Spinal cord (tissue), 10 donors: ENCODE results near the gene RASSF5. TPM values are rescaled to one million over a fixed set of nuclear protein-coding genes. Genes with fewer than 3 reads are reported as not detected.

Experiments used
- DNase-seq, 6 donors: peaks; one replicate each; pipeline versions ENCODE4 v3.0.0 to v3.0.0-alpha.2; 2013 to 2015; ENCODE audit warnings: low spot score in 6 of 6, low read depth in 4 of 6
- H3K27ac ChIP-seq: one replicate; pipeline ENCODE4 v1.5.1; 2013; ENCODE audit warnings: low read depth, low read length, control low read depth
- H3K27me3 ChIP-seq: one replicate; pipeline ENCODE4 v1.6.1; 2013; ENCODE audit warnings: low read length; ENCODE audit not compliant: control insufficient read depth, insufficient read depth
- H3K36me3 ChIP-seq: one replicate; pipeline ENCODE4 v1.6.1; 2013; ENCODE audit warnings: low read length; ENCODE audit not compliant: control insufficient read depth, insufficient read depth
- H3K4me1 ChIP-seq: one replicate; pipeline ENCODE4 v1.6.1; 2013; ENCODE audit warnings: low read length; ENCODE audit not compliant: control insufficient read depth, insufficient read depth
- H3K4me3 ChIP-seq: one replicate; pipeline ENCODE4 v1.5.1; 2013; ENCODE audit warnings: low read depth, low read length, control low read depth
- H3K9me3 ChIP-seq: one replicate; pipeline ENCODE4 v1.6.1; 2013; ENCODE audit warnings: low read length; ENCODE audit not compliant: control insufficient read depth, insufficient read depth
- WGBS: methylation state at CpG from one replicate; pipeline ENCODE4 v1.1.5; 2013; ENCODE audit warnings: missing lambda C conversion rate; ENCODE audit not compliant: insufficient coverage; 5-methylcytosine and 5-hydroxymethylcytosine counted together
- polyA plus RNA-seq, 2 donors: library from polyadenylated mRNA; unstranded; fragments of 120-200 nt; gene quantifications; one replicate each; pipeline ENCODE4 v1.2.1, GENCODE V29; 2013; ENCODE audit not compliant: insufficient read length in 2 of 2
- total RNA-seq, 2 donors: library from RNA; depleted of rRNA in 1 of 2; stranded (reverse); fragments of 120-200 nt in 1 of 2; fragments of >200 nt in 1 of 2; gene quantifications; one replicate each; pipeline versions ENCODE4 v1.2.3 to v1.2.4, GENCODE V29; 2013 to 2014
- donor health status: healthy.

RASSF5 gene
- total and polyA plus RNA-seq, 4 donors: 3.2 to 13.7 (median 9.8) TPM

DNA sequence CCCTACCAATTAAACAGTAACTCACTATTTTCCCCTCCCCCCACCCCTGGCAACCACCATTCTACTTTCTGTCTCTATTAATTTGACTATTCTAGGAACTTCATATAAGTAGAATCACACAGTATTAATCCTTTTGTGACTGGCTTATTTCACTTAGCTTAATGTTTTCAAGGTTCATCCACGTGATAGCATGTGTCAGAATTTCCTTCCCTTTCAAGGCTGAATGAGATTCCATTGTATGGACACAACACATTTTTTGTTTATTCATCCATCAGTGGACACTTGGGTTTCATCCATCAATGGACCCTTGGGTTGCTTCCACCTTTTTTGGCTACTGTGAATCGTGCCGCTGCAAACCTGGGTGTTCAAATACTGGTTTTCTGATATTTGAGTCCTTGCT is 63.2 kb downstream of the RASSF5 start:
- WGBS: 100% methylated on average over 1 of the region's 3 CpGs
- Histone ChIP-seq H3K27ac (no peak overlapping the region), H3K4me3 (no peak overlapping the region), H3K9me3 (no peaks in the 10 kb centered on the region), H3K27me3 (no peaks in the 10 kb centered on the region), H3K36me3 (no peaks in the 10 kb centered on the region), H3K4me1 (peaks cover 7% of the 10 kb centered on the region)
- DNase-seq: no peak

DNA sequence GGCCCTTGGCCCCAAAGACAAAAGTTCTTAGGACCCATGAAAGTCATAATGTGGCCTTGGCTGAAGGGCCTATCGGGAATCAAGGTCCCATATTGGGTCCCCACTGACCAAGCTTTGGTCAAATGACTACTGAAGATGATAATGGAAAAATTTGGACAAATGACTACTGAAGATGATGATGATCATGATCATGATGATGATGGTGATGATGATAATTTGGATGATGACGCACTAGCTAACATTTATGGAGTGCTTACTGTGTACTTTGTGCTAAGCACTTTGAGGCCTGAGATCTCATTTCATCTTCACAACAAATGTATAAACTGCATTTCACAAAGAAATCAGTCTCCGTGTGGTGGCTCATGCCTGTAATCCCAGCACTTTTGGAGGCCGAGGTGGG is 65.5 kb downstream of the RASSF5 start:
- no peak for DNase-seq
- H3K4me3 ChIP-seq: no peak overlapping the region
- no peaks in the 10 kb centered on the region for H3K9me3 ChIP-seq
- no peaks in the 10 kb centered on the region for H3K27me3 ChIP-seq
- no peak overlapping the region for H3K27ac ChIP-seq
- 78% methylated on average over 1 of the region's 4 CpGs for WGBS
- peaks cover 4% of the 10 kb centered on the region for H3K4me1 ChIP-seq
- H3K36me3 ChIP-seq: no peaks in the 10 kb centered on the region

DNA sequence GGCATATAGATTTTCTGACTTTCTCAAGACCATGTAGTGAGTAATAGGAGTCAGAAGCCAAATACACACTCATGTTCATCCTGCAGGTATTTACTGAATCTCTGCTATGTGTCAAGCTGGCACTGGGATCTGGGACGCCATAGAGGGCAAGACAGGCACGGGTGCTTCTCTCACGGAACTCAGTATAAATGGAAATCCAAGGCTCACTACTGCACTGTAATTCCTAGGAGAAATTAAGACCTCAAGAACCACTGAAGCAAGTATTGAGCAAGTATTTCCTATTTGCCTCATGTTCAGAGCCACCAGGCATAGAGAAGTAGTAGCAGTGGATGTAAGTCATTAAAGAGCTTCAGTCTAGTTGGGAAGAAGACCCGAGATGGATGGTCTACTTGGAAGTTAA is 66.0 kb downstream of the RASSF5 start:
- no peak overlapping the region for H3K4me3 ChIP-seq
- 100% methylated on average over 2 of the region's 4 CpGs for WGBS

DNA sequence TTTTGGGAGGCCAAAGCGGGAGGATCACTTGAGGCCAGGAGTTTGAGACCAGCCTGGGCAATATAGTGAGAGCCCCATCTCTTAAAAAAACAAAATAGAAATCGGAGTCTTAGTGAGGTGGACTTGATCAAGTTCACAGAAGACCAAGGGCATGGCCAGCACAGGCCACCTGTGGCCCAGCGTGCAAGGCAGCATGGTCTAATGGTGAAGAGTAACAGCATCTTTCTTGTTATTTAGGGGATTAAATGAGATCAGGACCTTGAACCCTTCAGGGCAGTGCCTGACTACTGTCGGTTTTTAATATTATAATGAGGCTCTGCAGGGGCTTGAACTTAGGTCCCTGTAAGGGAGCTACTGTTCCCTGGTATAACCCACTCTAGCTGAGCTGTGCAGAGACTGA is 66.4 kb downstream of the RASSF5 start:
- Histone ChIP-seq H3K27ac (no peak overlapping the region), H3K27me3 (no peaks in the 10 kb centered on the region), H3K4me1 (peaks cover 4% of the 10 kb centered on the region), H3K9me3 (no peaks in the 10 kb centered on the region), H3K4me3 (no peak overlapping the region), H3K36me3 (no peaks in the 10 kb centered on the region)
- DNase-seq: no peak
- WGBS: 90% methylated on average over 3 of the region's 4 CpGs

More for the DNA sequence above, 66.0 kb downstream of the RASSF5 start:
- Histone ChIP-seq H3K4me1 (peaks cover 4% of the 10 kb centered on the region), H3K27me3 (no peaks in the 10 kb centered on the region), H3K36me3 (no peaks in the 10 kb centered on the region), H3K27ac (no peak overlapping the region), H3K9me3 (no peaks in the 10 kb centered on the region)
- DNase-seq: no peak

DNA sequence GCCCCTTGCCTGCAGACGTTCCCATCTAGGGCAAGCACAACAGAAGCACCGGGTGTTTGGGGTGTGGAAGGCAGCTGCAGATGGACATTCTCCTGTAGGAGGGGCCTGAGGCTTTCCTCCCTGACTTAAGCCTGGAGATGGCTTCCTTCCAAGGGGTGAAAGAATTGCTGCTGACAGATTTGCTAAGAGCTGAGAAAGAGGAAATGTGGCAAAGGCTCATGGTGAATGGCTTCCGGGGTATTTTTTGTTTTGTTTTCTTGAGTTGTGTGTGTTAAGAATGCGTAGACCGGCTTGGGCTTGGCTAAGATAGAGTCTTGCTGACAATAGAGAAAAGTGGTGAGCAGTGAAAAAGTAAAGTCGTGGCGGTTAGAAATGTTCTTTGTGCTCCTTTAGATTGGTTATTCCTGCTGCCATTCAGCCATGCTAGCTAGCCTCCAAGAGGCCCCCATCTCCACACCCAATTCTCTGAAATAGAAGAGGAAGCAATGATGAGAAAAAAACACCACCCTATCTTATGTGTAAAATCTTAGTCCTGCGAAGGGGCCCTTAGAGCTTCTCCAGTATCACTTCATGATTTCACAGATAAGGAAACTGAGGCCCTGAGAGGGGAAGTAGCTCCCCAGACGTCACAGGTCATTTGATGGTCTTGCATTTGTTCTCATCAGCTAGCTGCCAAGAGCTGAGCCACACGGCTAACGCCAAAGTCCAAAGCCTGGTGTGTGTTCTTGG is 68.0 kb downstream of the RASSF5 start:
- WGBS: 50% methylated on average over 8 of the region's 11 CpGs

DNA sequence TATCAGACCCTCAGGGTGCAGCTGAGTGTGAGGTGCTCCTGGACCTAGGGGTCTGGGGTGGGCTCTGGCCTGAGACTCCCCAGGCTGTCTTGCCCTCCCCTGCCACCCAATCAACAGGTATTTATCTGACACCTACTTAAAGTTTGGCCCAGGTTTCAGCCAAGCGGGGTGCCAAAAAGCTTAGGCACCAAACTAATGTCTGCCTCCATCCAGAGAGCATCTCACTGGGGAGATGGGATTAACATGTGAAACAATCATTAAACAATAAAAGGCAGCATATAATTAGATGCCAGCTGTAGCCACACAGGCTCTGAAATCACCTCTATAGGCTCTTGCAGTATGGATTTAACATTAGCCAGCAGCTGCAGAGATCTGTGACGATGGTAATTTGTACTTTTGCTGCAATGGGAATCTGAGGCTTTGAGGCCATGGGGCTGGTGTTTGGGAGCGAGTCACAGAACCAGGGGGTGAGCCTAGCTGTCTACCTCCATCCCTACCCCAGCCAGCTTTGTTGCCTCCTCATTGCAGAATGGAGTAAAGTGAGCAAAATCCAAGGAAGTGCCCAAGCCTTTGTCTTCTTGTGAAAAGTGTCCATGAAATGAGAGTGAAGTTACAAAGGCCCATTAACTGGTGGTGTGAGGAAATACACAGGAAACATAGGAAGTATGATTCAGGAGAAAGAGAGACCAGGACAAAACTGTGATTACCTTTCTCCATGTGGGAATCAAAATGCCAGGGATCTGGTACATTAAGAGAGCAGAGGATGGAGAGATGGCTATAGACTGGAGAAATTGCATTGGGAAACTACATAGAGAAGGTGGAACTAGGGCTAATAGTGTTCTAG is 68.8 kb downstream of the RASSF5 start:
- peak in 1 of 6 donors; percentile 26 for DNase-seq
- peak overlapping the region; percentile 57 for H3K27ac ChIP-seq

More for the DNA sequence above, 68.0 kb downstream of the RASSF5 start:
- Histone ChIP-seq H3K27me3 (no peaks in the 10 kb centered on the region), H3K4me1 (peaks cover 10% of the 10 kb centered on the region), H3K36me3 (peaks cover 2% of the 10 kb centered on the region), H3K9me3 (no peaks in the 10 kb centered on the region), H3K4me3 (no peak overlapping the region), H3K27ac (peak overlapping the region; percentile 57)
- DNase-seq: peak in 2 of 6 donors; percentile 69 to 74

DNA sequence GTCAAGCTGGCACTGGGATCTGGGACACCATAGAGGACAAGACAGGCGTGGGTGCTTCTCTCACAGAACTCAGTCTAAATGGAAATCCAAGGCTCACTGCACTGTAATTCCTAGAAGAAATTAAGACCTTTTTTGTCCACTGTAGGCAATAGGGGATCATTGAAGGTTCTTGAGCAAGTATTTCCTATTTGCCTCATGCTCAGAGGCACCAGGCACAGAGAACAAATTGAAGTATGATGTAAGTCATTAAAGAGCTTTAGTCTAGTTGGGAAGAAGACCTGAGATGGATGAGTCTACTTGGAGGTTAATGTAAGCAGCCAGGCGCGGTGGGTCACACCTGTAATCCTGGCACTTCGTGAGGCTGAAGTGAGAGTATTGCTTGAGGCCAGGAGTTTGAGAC is 70.3 kb downstream of the RASSF5 start:
- Histone ChIP-seq H3K9me3 (no peaks in the 10 kb centered on the region), H3K36me3 (peaks cover 2% of the 10 kb centered on the region), H3K4me3 (no peak overlapping the region), H3K4me1 (peaks cover 15% of the 10 kb centered on the region), H3K27ac (no peak overlapping the region), H3K27me3 (no peaks in the 10 kb centered on the region)
- WGBS: no CpG with 5 or more reads among the region's 4 CpGs
- DNase-seq: no peak

More for the DNA sequence above, 68.8 kb downstream of the RASSF5 start:
- Histone ChIP-seq H3K36me3 (peaks cover 2% of the 10 kb centered on the region), H3K9me3 (no peaks in the 10 kb centered on the region), H3K4me1 (peaks cover 15% of the 10 kb centered on the region), H3K4me3 (no peak overlapping the region), H3K27me3 (no peaks in the 10 kb centered on the region)
- WGBS: no CpG with 5 or more reads among the region's 3 CpGs

DNA sequence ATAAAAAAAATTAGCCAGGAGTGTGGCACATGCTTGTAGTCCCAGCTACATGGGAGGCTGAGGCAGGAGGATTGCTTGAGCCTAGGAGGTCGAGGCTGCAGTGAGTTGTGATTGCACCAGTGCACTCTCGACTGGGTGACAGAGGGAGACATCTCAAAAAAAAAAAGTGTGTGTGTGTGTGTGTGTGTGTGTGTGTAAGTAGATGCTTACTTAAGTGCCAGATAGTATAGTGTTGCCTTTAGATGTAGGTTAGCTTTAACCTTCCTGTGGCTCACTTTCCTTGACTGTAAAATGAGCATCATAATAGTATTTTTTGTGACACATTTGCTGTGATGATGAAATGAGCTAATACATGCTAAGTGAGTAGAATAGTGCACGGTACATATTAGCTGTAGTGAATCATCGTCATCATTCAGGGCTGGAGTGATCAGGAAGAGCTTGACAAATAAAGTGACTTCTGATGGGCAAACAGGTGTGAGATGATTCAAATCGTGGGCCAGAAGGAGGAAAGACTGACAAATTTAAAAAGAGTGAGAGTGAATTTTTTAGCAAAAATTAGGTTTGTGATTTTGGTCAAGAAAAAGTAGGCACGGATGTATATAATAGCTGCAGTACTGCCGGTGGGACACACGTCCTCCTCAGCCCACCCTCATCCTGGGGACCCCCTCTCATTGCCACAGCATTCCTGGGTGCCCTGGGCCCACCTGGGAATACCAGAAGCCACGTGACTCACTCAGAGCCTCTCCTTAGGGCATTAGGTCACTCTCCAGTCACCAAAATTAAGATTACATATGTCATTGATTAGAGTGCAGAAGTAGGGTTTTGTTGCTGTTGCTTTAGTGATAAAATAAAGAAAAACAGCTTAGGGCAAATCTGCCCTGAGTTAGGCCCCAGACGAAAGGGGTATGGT is 71.0 kb downstream of the RASSF5 start:
- Histone ChIP-seq H3K27me3 (no peaks in the 10 kb centered on the region), H3K36me3 (peaks cover 2% of the 10 kb centered on the region), H3K27ac (no peak overlapping the region), H3K9me3 (no peaks in the 10 kb centered on the region), H3K4me1 (peaks cover 15% of the 10 kb centered on the region), H3K4me3 (no peak overlapping the region)
- no peak for DNase-seq
- 94% methylated on average over 9 of the region's 10 CpGs for WGBS

DNA sequence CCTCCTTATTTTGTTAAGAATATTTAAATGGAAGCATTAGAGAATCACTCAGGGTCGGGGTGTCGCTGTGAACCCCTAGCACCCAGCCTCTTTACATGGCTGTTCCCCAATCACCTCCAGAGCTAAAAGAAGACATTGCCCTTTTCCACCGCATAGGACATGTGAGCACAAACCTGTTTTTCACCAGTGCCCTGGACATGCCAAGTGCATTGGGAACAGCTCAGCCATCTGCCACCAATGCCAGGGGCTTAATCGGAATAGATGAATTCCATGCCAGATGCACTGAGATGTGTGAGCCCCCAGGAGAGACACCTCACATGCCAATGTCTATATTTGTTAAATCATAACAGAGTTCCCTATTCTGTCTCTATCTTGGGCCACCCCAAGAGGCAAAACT is 71.6 kb downstream of the RASSF5 start:
- H3K4me3 ChIP-seq: no peak overlapping the region
- WGBS: 68% methylated on average over 2 of the region's 4 CpGs
- H3K36me3 ChIP-seq: peaks cover 4% of the 10 kb centered on the region
- DNase-seq: peak in 2 of 6 donors; percentile 26 to 46
- no peak overlapping the region for H3K27ac ChIP-seq
- peaks cover 15% of the 10 kb centered on the region for H3K4me1 ChIP-seq
- no peaks in the 10 kb centered on the region for H3K9me3 ChIP-seq
- no peaks in the 10 kb centered on the region for H3K27me3 ChIP-seq
